ENCODE measurements around the gene IPO13. TPM values are rescaled to one million over a fixed set of nuclear protein-coding genes. Genes with fewer than 3 reads are reported as not detected.
A peak's percentile ranks its signal among the peaks of the same experiment; 100 is the strongest.

Gene IPO13
- total RNA-seq, 2 donors from 2014 or later: 18.6 to 21.5 TPM

GRCh38 chr1:44016041-44016889 lies 69.5 kb downstream of the IPO13 start:
- H3K27me3 ChIP-seq (ENCODE audit: control insufficient read depth, insufficient read depth, low read length, poor library complexity, severe bottlenecking): no peaks in the 10 kb centered on the region
- TF ChIP-seq, protein P1, sequence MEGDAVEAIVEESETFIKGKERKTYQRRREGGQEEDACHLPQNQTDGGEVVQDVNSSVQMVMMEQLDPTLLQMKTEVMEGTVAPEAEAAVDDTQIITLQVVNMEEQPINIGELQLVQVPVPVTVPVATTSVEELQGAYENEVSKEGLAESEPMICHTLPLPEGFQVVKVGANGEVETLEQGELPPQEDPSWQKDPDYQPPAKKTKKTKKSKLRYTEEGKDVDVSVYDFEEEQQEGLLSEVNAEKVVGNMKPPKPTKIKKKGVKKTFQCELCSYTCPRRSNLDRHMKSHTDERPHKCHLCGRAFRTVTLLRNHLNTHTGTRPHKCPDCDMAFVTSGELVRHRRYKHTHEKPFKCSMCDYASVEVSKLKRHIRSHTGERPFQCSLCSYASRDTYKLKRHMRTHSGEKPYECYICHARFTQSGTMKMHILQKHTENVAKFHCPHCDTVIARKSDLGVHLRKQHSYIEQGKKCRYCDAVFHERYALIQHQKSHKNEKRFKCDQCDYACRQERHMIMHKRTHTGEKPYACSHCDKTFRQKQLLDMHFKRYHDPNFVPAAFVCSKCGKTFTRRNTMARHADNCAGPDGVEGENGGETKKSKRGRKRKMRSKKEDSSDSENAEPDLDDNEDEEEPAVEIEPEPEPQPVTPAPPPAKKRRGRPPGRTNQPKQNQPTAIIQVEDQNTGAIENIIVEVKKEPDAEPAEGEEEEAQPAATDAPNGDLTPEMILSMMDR (conservative IDR thresholded peaks at IDR 0.05): no peak
- H3K27ac ChIP-seq (ENCODE audit: low read depth, low read length): peak overlapping the region; percentile 86
- Mint-ChIP-seq H3K27me3 (ENCODE audit: insufficient read depth) (no peaks in the 10 kb centered on the region), H3K9me3 (no peaks in the 10 kb centered on the region), H3K27ac (no peak overlapping the region), H3K4me3 (no peak overlapping the region), H3K4me1 (no peaks in the 10 kb centered on the region), H3K36me3 (ENCODE audit: low read depth) (no peaks in the 10 kb centered on the region)
- H3K9me3 ChIP-seq (ENCODE audit: control insufficient read depth, low read length): no peaks in the 10 kb centered on the region
- no peak overlapping the region for H3K9ac ChIP-seq (ENCODE audit: extremely low read depth, low read length, poor library complexity, severe bottlenecking)
- DNase-seq: no peak
- H3K4me3 ChIP-seq (ENCODE audit: low read length): no peak overlapping the region
- no peaks in the 10 kb centered on the region for H3K4me1 ChIP-seq (ENCODE audit: control insufficient read depth, insufficient read depth, low read length)
- H3K36me3 ChIP-seq (ENCODE audit: control insufficient read depth, insufficient read depth, low read length): no peaks in the 10 kb centered on the region
- 86 to 92% methylated on average over 14 to 20 of the region's 20 CpGs for WGBS, 2 experiments (ENCODE audit: insufficient coverage in 1 of 2, insufficient read length in 1 of 2)

GRCh38 chr1:44016890-44017400 lies 70.2 kb downstream of the IPO13 start:
- WGBS, 2 experiments (ENCODE audit: insufficient coverage in 1 of 2, insufficient read length in 1 of 2): 91 to 92% methylated on average over 11 to 17 of the region's 20 CpGs
- TF ChIP-seq, protein P1 (conservative IDR thresholded peaks at IDR 0.05): no peak
- Mint-ChIP-seq H3K27me3 (ENCODE audit: insufficient read depth) (no peaks in the 10 kb centered on the region), H3K9me3 (no peaks in the 10 kb centered on the region), H3K4me1 (no peaks in the 10 kb centered on the region), H3K27ac (no peak overlapping the region), H3K4me3 (no peak overlapping the region), H3K36me3 (ENCODE audit: low read depth) (no peaks in the 10 kb centered on the region)
- Histone ChIP-seq H3K4me3 (ENCODE audit: low read length) (no peak overlapping the region), H3K9ac (ENCODE audit: extremely low read depth, low read length, poor library complexity, severe bottlenecking) (no peak overlapping the region), H3K9me3 (ENCODE audit: control insufficient read depth, low read length) (no peaks in the 10 kb centered on the region), H3K27me3 (ENCODE audit: control insufficient read depth, insufficient read depth, low read length, poor library complexity, severe bottlenecking) (no peaks in the 10 kb centered on the region), H3K27ac (ENCODE audit: low read depth, low read length) (peak overlapping the region; percentile 86), H3K4me1 (ENCODE audit: control insufficient read depth, insufficient read depth, low read length) (no peaks in the 10 kb centered on the region), H3K36me3 (ENCODE audit: control insufficient read depth, insufficient read depth, low read length) (no peaks in the 10 kb centered on the region)
- DNase-seq: peak; percentile 41

Other genes with a start within 250 kb of the IPO13 start
- 10 to 100 TPM; 15.5 to 15.9 TPM for gene ST3GAL3, start 239.4 kb upstream of the IPO13 start, total RNA-seq
- 1 to 10 TPM; 3.3 to 4.4 TPM for gene ARTN, start 13.1 kb upstream of the IPO13 start, total RNA-seq
- 10 to 100 TPM; 28.5 to 31.3 TPM for gene DPH2, start 23.1 kb downstream of the IPO13 start, total RNA-seq
- 100 to 1,000 TPM; 108 to 116 TPM for gene ATP6V0B, start 28.0 kb downstream of the IPO13 start, total RNA-seq
- gene B4GALT2, start 32.3 kb downstream of the IPO13 start, total RNA-seq: 10 to 100 TPM; 62.7 to 72.7 TPM
- gene CCDC24, start 44.6 kb downstream of the IPO13 start, total RNA-seq: 10 to 100 TPM; 26.6 to 31.1 TPM
- 10 to 100 TPM in 1 of 2 donors, 1 to 10 TPM in 1; 5.7 to 11.4 TPM for gene SLC6A9, start 84.5 kb downstream of the IPO13 start, total RNA-seq
- not detected for gene KLF17, start 171.9 kb downstream of the IPO13 start, total RNA-seq
- not detected for gene KLF18, start 194.7 kb downstream of the IPO13 start, total RNA-seq